ENCODE measurements around the gene AGPS. TPM values are rescaled to one million over a fixed set of nuclear protein-coding genes. Genes with fewer than 3 reads are reported as not detected.

The AGPS gene
- total and polyA plus RNA-seq, 9 of the 15 experiments (the other 6 are each of a cell fraction or from before 2014, with no cell fraction given): 15.5 to 211 (median 63.1) TPM

GRCh38 chr2:177347570-177347969 is 45.0 kb upstream of the AGPS start:
- CTCF ChIA-PET (ENCODE audit: low intra/inter-chr PET ratio): no interaction called here
- BruUV-seq (replicated peaks): no TSS peak

More at GRCh38 chr2:177347570-177347969, 45.0 kb upstream of the AGPS start:
- POLR2A ChIA-PET: no interaction called here
- WGBS (ENCODE audit: insufficient coverage, low coverage, missing lambda C conversion rate): 45% methylated on average over 2 of the region's 2 CpGs
- Histone ChIP-seq H3K27me3 (ENCODE audit: control insufficient read depth in 2 of 2, insufficient read depth in 2 of 2, low read length in 2 of 2) (no peaks in the 10 kb centered on the region), H3K9me3 (replicated peaks; ENCODE audit: control insufficient read depth, insufficient read depth, low read depth, low read length) (no peaks in the 10 kb centered on the region; the same call in 1 of the 2 replicates), H3K9ac (ENCODE audit: insufficient read depth in 1 of 2, low read depth in 2 of 2, low read length in 2 of 2) (no peak overlapping the region), H3K4me2 (ENCODE audit: insufficient read depth, low read length) (no peak overlapping the region), H2AFZ (ENCODE audit: low read depth, low read length) (no peak overlapping the region), H3K4me1 (replicated peaks in 1 of 2; ENCODE audit: control insufficient read depth in 2 of 2, insufficient read depth in 2 of 2, low read length in 2 of 2) (no peaks in the 10 kb centered on the region), H3K36me3 (ENCODE audit: control insufficient read depth, insufficient read depth, low read length) (no peaks in the 10 kb centered on the region; the same call in 2 of the 3 replicates), H3K79me2 (ENCODE audit: control insufficient read depth, insufficient read depth, low read length) (no peaks in the 10 kb centered on the region), H3K9me1 (ENCODE audit: control insufficient read depth, insufficient read depth, low read length) (no peaks in the 10 kb centered on the region), H4K20me1 (replicated peaks; ENCODE audit: control insufficient read depth, insufficient read depth, low read length) (no peaks in the 10 kb centered on the region), H3K27ac (ENCODE audit: extremely low read depth, low read depth, low read length) (no peak overlapping the region), H3K4me3 (no peak overlapping the region)
- FAIRE-seq: no peak
- in situ Hi-C loops (cut with MboI): loop anchor here (5.0 kb wide), 1 partner anchor 85 kb away; no protein-coding TSS in a partner anchor
- TF ChIP-seq RERE (CRISPR knock-in tag; IDR thresholded peaks at IDR 0.05; ENCODE audit: borderline replicate concordance) (no peak), ZNF165 (CRISPR knock-in tag; IDR thresholded peaks at IDR 0.05; ENCODE audit: borderline replicate concordance) (no peak), RFX7 (CRISPR knock-in tag; IDR thresholded peaks at IDR 0.05) (no peak), SMAD1 (IDR thresholded peaks at IDR 0.05; ENCODE audit: low read depth, low read length, partially characterized antibody) (no peak), CBX1 (IDR thresholded peaks at IDR 0.05; ENCODE audit: low read depth) (no peak), FOXP4 (CRISPR knock-in tag; IDR thresholded peaks at IDR 0.05; ENCODE audit: borderline replicate concordance) (no peak), TGIF2 (CRISPR knock-in tag; IDR thresholded peaks at IDR 0.05) (no peak), ZNF184 (CRISPR knock-in tag; IDR thresholded peaks at IDR 0.05) (no peak), RB1 (IDR thresholded peaks at IDR 0.05; ENCODE audit: low read depth) (no peak)
- intact Hi-C loops (cut with micrococcal nuclease): no loop called here
- no peak for ATAC-seq
- DNase-seq (ENCODE audit: extremely low read depth in 1 of 4, low spot score in 3 of 4): no peak
